COLO668 (cell line): ENCODE measurements around the gene MLN.
A peak's percentile ranks its signal among the peaks of the same experiment; 100 is the strongest.

ENCODE experiments used
- DNase-seq: peaks from one replicate; lab custom pipeline; 2025; ENCODE audit not compliant: unreplicated experiment; lab: John Stamatoyannopoulos, UW

The MLN gene

DNA sequence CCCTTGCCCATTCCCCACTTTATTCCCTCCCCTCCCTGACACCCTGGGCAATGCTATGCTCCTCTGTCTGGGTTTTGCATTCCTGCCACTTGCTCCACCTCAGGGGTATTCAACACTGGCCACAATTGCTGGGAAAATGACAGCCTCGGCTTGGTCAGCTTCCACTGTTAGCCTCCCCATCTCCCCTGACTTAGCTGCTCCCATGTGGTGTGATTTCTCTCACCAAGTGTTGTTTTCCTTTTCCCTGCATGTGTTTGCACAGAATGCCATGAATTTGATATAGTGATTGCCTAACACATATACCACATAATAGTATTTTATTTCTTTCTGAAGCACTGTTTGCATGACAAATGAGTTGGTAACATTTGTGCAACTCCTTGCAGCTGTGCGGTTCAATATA lies 13.4 kb downstream of the MLN start:
- no peak for DNase-seq

DNA sequence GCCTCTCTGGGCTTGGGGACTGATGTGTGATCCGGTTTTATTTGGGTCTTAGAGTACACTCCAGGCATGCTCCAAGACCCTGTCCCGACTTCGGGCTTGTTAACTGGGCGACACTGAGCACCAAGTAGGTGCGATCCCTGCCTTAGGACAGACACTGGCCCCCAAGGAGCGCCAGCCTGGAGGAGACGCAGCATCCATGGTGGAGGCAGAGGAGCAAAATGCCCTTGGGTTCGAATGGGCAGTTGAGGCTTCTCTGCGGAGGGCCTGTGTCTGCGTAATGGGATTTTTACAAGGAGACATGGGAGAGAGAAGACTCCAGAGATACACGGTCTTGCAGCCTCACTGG lies 14.3 kb downstream of the MLN start:
- DNase-seq = no peak

DNA sequence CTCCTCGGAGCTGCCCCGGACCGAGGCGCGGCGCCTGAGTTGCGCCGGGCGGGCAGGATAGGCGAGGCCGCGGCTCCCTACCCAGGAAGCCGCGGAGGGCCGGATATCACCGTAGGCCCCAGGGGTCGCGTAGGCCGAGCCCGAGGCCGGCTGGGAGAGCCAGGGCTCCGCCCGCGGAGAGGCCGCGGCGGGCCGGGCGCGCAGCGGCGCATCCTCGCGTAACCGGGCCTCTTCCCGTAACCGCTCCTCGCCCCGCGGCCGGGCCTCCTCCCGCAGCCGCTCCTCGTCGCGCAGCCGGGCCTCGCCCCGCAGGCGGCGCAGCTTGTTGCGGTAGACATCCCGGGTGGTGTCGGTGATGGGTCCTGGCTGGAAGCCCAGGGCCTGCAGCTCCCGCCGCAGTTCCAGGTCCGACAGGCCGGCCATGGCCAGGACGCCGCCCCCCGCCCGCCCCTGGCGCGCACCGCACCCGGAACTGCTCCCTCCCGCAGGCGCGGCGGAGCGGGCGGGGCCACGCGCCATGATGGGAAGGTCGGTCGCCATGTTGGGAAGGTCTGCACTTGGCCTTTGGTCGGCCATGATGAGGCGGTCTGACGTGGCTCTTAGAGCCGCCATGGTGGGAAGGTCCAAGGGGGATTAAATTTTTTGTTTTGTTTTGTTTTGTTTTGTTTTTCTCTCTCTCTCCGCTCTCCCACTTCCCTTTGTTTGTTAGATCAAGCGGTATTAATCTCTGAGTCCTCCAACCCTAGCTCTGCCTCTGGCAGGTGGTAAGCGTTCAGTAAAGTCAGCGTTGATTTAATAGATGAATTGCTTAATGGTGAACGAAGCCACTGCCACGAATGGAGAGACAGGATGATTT lies 14.9 kb downstream of the MLN start, which contains the start of gene LEMD2:
Gene LEMD2 (minus strand): TSS at position 437 of the 856 bp plus-strand sequence. CDS start 14 bp downstream, at position 423.
- peak; percentile 89 for DNase-seq

DNA sequence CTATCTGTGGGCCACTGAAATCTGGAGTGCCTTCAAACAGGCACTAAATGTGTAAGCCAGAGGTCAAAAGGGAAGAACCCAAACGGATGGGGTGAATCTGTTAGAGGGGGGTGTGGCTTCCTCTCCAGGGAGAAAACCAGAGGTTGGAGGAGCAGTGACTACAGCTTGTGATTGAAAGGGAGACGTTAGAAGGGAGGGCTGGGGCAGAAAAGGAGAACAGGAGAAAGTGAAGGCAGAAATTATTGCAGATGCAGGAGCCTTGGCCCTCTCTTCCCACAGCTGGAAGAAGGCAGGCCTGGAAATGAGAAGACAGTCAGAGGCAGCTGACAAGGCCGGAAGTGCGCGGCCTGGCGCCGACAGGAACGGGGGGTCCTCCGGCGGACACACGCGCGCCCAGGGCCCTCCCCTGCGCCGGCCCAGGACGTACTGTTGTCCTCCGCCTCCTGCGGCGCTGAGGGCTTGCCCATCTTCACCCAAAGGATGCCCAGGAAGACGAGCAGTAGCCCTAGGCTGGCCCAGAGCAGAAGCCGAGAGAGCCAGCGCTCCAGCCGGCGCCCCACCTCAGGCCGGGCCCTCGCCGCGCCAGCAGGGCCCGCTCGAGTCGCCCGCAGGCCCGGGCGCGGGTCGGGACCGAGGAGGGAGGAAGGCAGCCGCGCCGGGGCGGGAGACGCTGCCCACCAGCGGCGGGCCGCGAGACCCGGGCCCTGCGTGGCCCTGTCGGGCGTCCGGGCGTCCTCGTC lies 15.7 kb downstream of the MLN start:
- peak; percentile 57 for DNase-seq

DNA sequence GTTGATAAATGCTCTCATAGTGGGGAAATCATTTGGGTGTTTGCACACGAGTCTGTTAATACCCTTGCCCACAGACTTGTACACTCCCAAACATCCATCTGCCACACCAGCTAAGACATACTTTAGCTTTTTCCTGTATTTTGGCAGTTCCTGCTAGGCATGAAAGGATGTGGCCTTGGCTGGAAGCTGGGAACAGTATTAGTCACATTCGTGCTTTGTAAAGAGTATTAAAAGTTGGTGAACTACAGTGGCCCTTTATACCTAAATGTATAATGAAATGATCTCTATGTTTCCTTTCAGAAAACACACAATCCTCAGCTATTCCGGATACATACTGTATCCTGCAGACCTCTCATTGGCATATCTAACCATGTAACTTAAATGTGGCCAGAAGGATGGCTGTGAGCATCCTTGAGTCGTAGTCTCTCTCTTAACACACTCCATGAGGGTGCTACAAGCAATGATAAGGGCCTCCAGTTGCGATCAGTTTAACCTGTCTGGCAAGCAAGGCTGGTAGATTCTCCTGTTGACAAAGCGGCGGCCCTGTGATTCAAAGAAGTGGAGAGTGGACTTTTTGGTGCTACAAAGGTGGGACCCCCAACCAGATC lies 16.4 kb downstream of the MLN start:
- DNase-seq = no peak

DNA sequence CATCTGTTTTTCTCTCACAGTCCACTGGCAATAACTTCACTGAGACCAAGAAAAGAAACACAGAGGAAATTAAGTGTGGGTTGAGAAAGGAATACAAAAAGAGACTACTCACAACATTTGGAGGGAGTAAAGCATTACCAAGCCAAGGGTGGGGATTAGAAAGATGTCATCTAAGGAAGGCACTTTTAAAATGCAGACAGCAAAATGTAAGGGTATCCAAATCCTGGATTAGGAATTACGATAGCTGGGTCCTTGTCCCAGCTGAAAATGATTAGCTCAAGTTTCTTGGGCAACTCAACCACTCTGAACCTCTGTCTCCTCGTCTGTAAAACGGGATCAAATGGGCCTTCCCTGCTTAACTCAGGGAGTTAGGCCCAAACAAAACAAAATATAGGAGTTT lies 17.1 kb downstream of the MLN start:
- no peak for DNase-seq

DNA sequence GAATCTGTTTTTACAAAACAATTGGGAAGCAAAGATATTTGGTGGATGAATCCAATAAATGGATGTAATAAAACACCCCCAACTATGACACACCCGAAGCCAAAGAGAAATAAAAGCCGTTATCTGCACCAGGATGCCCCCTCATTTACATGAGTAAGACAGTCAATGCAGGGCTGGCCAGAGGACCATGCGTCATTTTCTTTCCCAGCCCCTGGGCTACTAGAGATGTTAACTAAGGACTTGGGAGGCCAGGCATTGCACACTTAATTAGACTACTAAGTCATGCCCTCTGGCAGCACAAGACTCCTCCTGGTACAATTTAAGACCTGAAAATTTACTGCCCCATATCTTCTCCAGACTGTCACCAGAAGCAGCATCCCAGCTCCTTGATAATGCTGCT lies 18.0 kb downstream of the MLN start:
- no peak for DNase-seq

DNA sequence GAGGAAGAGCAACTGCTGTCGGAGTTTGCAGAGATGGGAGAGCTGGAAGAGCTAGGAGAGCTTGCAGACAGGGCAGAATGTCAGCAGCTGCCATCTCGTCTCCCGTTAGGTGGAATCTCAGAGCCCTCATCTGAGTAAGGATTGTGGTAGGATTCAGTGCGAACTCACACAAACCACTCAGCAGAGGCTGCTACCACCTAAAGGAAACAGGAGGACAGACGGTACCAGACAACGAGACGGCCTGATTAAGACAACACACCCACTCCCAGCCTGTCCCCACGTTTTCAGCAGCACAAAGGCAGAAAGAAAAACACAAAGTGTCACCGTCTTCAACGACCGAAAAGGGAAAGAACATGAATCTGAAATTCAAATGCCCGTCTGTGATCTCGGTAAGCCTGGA lies 19.0 kb downstream of the MLN start:
- DNase-seq = no peak

DNA sequence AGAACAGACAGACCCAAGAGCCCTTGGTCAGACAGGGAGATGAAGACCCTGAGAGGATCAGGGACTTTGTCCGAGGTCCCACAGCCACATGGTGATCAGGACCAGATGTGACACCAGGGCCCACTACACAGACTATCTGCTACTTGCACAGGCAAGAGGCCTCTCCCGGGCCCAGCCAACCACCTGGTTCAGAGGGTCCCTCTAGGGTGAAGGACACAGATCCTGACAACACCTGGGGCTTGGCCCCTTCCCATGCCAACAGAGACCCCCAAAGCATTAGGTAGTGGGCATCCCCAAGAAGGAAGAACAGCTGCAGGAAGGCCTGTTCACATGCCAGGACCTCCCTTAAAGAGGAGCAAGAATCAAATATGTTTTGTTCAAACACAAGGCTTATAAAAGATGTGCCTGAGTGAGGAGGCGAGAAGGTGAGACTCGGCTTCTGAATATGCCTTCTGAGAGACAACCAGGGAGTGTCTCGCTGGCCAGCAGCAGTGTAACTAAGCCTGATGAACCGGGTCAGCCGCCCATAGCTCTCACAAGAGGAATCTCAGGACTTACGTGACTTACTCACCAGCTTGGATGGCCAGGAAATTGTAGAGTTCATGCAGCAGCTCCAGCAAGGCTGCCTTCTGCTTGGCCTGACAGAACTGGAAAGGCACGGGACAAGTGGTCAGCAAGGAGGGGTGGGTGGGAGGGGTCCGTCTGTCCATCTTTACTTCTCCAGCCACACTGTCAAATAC lies 19.9 kb downstream of the MLN start:
- DNase-seq = no peak

DNA sequence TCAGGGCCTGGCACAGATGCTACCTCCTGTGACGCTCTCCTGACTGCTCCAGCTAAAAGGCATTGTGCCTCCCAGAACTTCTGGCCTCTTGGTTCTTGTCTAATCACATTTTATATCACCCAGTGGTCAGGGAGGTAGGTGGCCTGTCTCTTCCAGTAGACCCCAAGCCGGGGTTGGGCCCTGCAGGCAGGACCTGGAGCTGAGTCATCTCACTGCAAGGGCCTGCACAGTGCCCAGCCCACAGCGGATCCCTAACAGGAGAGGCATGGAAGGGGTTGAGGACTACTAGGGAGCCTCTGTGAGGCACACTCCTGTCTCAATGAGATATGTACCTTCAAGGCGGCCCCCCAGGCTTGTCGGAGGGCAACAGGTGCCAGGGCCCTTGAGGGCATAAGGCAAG lies 21.2 kb downstream of the MLN start:
- DNase-seq = no peak

DNA sequence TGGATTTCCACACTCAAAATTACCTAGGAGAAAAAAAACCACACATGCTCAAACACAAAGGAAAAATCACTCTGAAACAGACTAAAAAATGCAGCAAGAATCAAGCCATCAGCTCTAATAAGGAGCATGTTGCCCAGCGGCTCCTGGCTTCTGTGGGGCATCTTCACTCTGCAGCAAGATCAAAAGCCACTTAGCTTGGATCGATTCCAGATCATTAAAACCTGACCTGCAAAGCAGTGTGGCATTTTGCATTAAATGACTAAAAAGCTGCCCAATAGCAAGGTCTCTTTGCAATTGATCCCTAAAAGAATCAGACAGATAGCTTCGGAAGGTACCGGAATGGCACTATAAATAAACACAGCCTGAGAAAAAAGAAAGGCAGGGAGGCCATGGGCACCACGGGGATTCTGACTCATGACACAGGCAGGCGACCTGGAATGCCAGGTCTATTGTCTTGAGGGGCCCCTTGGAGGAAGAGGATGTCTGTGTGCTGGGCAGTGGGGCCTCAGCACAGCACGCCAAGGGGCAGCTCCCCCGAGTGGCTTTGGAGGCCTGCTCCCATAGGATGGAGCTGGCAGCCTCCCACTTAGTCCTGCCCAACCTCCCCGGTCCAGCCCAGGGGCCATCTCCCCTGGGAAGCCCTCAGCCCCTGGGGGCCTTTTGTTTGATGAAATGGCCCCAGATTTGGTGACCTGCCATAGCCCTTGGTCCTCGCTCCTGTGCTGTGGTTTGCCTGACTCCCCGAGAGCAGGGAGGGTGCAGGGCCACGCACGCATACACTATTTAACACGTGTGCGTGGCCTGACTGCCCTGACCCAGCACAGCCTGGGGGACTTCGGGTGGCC lies 22.4 kb downstream of the MLN start:
- no peak for DNase-seq

DNA sequence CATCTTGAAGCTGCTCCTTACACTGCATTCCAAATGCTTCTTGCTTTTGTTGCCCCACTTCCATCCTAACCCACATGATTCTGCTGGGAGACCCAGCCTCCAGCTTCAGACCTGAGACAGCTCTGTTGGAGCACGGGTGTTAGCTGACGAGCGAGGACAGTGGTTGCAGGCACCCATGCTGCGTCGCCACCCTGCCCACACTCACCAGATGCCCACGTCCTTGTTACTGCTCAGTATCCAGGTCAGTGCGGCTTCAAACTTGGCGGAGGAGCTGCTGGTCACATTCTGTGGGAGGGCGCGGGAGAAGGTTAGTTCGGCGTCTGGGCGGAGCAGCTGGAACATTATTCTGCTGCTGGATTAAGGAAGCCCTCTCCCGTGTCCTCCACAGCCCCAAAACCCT lies 23.9 kb downstream of the MLN start:
- DNase-seq = no peak

DNA sequence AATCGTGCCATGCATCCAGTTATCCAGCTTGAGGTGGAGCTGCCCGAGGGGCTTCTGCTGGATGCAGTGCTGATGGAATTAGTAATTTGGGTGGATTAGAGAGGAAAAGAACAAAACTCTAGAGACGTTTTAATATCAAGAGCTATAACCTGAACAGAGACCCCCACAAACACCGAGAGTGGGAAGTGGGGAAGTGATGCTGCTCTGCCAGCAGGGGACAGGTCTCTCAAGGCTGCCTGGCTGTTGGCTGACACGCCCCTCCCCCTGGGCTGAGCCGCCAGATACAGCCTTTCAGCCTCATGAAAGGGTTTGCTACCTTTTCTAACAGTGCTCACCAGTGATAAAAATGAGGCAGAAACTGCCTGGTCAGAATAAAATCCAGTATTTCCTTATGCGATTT lies 24.5 kb downstream of the MLN start:
- DNase-seq = no peak

DNA sequence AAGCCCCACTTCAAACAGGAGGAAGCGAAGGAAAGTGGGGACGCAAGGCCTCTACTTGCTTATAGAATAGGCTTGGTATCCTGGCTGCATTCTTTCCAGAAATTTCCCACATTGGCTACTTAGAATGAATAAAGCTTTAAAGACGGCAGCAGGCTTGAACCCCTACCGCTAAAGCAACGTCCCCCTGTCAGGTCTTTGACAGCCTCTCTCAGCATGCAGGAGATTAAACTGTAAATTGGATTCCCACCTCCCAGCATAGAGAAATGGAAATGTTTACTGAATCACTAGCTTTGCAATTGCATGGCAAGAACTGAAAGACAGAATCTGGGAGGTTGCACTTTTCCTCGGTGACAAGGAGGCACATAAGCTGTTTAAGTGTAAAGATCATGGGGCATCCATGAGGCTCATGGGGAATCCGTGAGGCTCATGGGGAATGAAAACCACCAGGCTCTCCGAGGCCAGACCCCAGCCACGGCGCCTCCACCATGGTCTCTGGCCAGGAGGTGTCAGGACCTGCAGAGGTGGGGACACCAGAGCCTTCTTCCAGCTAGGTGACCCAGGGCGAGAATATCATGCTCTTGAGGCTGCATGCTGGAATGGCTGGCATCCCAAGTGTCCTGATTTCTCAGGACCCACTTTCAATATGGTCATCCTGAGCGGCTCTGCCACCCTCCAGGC lies 25.2 kb downstream of the MLN start:
- no peak for DNase-seq

DNA sequence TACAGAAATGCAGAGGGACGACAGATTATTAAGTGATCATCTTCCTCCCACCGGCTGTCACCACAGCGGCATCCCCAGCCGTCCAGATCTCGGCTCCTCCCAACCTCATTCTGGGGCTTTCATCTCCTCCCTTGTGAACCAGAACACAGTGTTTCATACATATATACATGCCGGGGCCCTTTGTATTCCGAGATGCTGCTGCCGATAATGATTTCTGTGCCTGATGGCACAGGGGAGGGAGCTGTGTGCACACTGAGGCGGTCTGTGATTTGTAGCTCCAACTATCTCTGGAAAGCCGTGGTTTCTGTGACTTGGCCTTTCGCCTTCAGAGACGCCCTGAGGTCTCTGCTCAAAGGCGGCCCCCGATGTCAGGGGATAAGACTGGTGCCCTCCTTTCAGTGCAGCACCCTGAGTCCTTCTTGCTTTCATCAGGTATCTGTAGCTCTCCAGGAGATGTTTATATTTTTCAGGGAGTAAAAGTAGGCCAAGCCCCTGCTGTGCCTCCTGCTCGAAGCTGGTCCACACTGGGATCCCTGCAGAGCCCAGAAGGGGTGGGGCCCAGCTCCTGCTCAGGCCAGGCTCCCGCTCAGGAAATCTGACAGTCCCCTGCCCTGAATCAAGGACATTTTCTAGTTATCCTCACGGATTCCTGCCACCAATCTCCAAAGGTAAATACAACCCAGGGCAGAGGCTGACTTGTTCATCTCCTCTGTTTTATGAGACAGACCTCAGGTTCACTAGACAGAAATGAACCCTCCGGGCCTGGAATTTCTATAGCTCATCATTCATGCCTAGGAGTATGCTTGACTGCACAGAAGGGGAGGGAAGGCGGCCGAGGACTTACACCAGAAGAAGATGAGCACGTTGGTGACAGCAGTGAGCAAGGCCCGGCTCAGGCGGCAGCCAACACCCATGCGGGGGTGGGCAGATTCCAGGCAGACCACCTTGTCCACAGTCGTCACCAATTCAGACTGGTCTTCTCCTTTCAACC lies 26.1 kb downstream of the MLN start:
- no peak for DNase-seq

DNA sequence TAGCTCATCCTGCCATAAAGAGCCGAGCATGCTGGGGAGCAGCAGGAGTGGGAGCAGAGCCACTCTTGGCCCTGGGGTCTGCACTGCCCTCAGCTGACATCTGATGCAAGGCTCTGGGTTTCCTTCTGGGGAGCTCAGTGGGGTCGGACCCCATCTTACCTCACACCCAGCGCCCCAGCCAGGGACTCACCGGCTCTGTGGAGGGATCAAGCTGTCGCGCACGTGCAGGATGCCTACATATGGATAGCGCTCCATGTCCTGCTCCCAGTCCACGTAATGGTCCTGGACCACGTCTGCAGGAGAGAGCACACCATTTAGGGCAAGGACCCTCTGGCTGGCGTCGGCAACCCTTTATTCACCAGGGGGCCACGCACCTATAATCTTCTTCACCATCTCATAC lies 27.0 kb downstream of the MLN start:
- DNase-seq = no peak

DNA sequence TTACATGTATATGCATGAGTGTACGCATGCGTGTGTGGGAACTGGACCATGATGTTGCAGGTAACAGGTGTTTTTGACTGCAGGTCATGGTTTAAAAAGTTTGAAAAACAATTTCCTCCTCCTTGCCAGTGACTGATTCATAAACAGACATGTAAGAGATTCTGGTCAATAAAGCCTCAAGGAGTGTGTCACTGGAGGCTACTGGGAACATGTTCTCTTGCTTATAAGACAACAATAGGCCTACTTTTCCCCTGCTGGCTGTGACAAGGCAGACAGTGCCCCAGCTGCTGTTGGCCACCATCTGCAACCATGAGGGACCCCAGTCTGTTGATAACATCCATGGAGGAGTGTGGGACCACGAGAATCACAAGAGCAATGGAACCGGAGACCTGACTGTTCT lies 27.6 kb downstream of the MLN start:
- no peak for DNase-seq

DNA sequence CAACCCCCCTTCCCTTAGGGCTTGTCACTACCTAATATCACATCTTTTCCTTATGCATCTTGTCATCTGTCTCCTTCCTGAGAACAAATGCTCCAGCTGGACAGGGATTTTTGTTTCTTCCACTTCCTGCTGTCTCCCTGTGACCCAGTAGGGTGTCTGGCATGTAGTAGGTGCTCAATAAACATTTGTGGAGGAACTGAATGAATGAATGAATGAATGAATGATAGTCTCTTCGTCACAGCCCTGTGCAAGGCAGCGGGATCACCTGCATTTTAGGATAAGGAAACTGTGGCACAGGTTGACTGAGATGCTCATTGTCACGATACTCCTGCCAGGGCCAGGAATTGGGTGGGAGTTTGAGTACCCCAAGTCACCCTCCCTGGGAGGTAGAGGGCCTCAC lies 29.0 kb downstream of the MLN start:
- no peak for DNase-seq
